Activated CD4-positive, alpha-beta T cell treated with anti-CD3 and anti-CD28 coated beads, Interleukin-2, amount 50 U/mL, for 16 hours (primary cell): ENCODE data around the gene SLC35F1.

Experiments
- DNase-seq: peaks from one replicate; pipeline ENCODE4 v3.0.0-alpha.2; 2020

Gene SLC35F1

GRCh38 chr6:118128755-118129154 is 221.7 kb downstream of the SLC35F1 start:
- DNase-seq: no peak

- DNase-seq: no peak
These were observed 227.1 kb downstream of the SLC35F1 start for GRCh38 chr6:118134206-118134605.

- no peak for DNase-seq
These were observed 227.7 kb downstream of the SLC35F1 start for GRCh38 chr6:118134736-118135135.

- no peak for DNase-seq
These were observed 228.3 kb downstream of the SLC35F1 start for GRCh38 chr6:118135371-118135770.

GRCh38 chr6:118141211-118141610 is 234.1 kb downstream of the SLC35F1 start:
- no peak for DNase-seq

GRCh38 chr6:118146584-118146983 is 239.5 kb downstream of the SLC35F1 start:
- no peak for DNase-seq

GRCh38 chr6:118147511-118147910 is 240.4 kb downstream of the SLC35F1 start:
- DNase-seq: no peak

GRCh38 chr6:118148561-118148960 is 241.5 kb downstream of the SLC35F1 start:
- DNase-seq: no peak

GRCh38 chr6:118152524-118152923 is 245.5 kb downstream of the SLC35F1 start:
- DNase-seq: no peak

GRCh38 chr6:118161343-118161742 is 254.3 kb downstream of the SLC35F1 start:
- DNase-seq: no peak

GRCh38 chr6:118163542-118163941 is 256.5 kb downstream of the SLC35F1 start:
- DNase-seq: no peak

GRCh38 chr6:118165500-118165899 is 258.4 kb downstream of the SLC35F1 start:
- no peak for DNase-seq

- DNase-seq: no peak
These were observed 261.4 kb downstream of the SLC35F1 start for GRCh38 chr6:118168421-118168820.

GRCh38 chr6:118171852-118172251 is 264.8 kb downstream of the SLC35F1 start:
- no peak for DNase-seq

- DNase-seq: no peak
These were observed 267.0 kb downstream of the SLC35F1 start for GRCh38 chr6:118174071-118174470.

- no peak for DNase-seq
These were observed 270.7 kb downstream of the SLC35F1 start for GRCh38 chr6:118177720-118178119.

- DNase-seq: no peak
These were observed 272.0 kb downstream of the SLC35F1 start for GRCh38 chr6:118179048-118179447.

- DNase-seq: no peak
These were observed 279.9 kb downstream of the SLC35F1 start for GRCh38 chr6:118186672-118187567.

- DNase-seq: no peak
These were observed 280.6 kb downstream of the SLC35F1 start for GRCh38 chr6:118187568-118188164.

- DNase-seq: no peak
These were observed 281.5 kb downstream of the SLC35F1 start for GRCh38 chr6:118188561-118188960.

- no peak for DNase-seq
These were observed 290.5 kb downstream of the SLC35F1 start for GRCh38 chr6:118197539-118197938.

- no peak for DNase-seq
These were observed 291.7 kb downstream of the SLC35F1 start for GRCh38 chr6:118198746-118199145.

- DNase-seq: no peak
These were observed 293.1 kb downstream of the SLC35F1 start for GRCh38 chr6:118200160-118200559.

GRCh38 chr6:118202517-118202916 is 295.5 kb downstream of the SLC35F1 start:
- DNase-seq: no peak
